ENCODE data around the gene FAM120A.

- TF ChIP-seq POLR2A (IDR thresholded peaks at IDR 0.05) (no peak), EP300 (IDR thresholded peaks at IDR 0.05) (no peak)
These were observed 34.8 kb downstream of the FAM120A start for GRCh38 chr9:93486268-93486667.
